Measurements from ENCODE around the gene INKA2. TPM values are rescaled to one million over a fixed set of nuclear protein-coding genes. Genes with fewer than 3 reads are reported as not detected.

The INKA2 gene
- total RNA-seq, 5 donors from 2014 or later (not counting 1 experiment from before 2014, with no cell fraction given), result 1.2 to 2.7 (median 1.2) TPM; not detected in 2

- Histone ChIP-seq H3K4me3 (ENCODE audit: control insufficient read depth in 1 of 2, extremely low read depth in 1 of 2, low read length in 1 of 2) (no peak overlapping the region), H3K4me1 (ENCODE audit: control insufficient read depth in 1 of 2, extremely low read depth in 1 of 2, insufficient read depth in 2 of 2, low read length in 2 of 2) (peaks cover 0 to 36% of the 10 kb centered on the region in 2 experiments), H3K27me3 (replicated peaks in 1 of 2; ENCODE audit: control insufficient read depth in 2 of 2, extremely low read depth in 1 of 2, insufficient read depth in 2 of 2, low read length in 1 of 2) (peaks cover 2 to 71% of the 10 kb centered on the region in 2 experiments), H3K27ac (ENCODE audit: low read length) (no peak overlapping the region), H3K9me3 (no peaks in the 10 kb centered on the region), H3K36me3 (ENCODE audit: control insufficient read depth in 2 of 2, extremely low read depth in 1 of 2, insufficient read depth in 1 of 2, low read length in 1 of 2) (no peaks in the 10 kb centered on the region)
- Mint-ChIP-seq H3K9me3 (no peaks in the 10 kb centered on the region), H3K36me3 (no peaks in the 10 kb centered on the region), H3K27me3 (peaks cover 15 to 23% of the 10 kb centered on the region in 2 donors), H3K27ac (no peak overlapping the region), H3K4me1 (peaks cover 18 to 32% (median 22%) of the 10 kb centered on the region in 3 donors), H3K4me3 (no peak overlapping the region)
- POLR2A ChIA-PET, result no interaction called here
- ATAC-seq (replicated peaks in 1 of 4), result no peak
- CTCF ChIA-PET, result interaction anchor here in 1 of 2 donors (1.2 to 1.3 kb wide), 2 partner anchors 11 to 22 kb away, joined by 3 to 6 read pairs; no protein-coding TSS in a partner anchor
- WGBS (ENCODE audit: insufficient coverage), result 86% methylated on average over 1 of the region's 4 CpGs
- peak in 1 of 35 experiments; percentile 23 for DNase-seq
Measured at GRCh38 chr1:111736548-111737215, 2.5 kb downstream of the INKA2 start.

- CTCF ChIA-PET, result interaction anchor here in 1 of 2 donors (1.2 kb wide), 1 partner anchor 21 kb away, joined by 6 read pairs; no protein-coding TSS in a partner anchor
Measured at GRCh38 chr1:111735858-111736544, 3.2 kb downstream of the INKA2 start.

GRCh38 chr1:111735321-111735720, 3.9 kb downstream of the INKA2 start:
- 70% methylated on average over 1 of the region's 4 CpGs for WGBS (ENCODE audit: insufficient coverage)
- H3K4me3 Mint-ChIP-seq, result no peak overlapping the region
- peaks cover 14 to 24% (median 18%) of the 10 kb centered on the region in 3 donors for H3K4me1 Mint-ChIP-seq
- no peak overlapping the region for H3K27ac Mint-ChIP-seq
- no peak for DNase-seq
- ATAC-seq (replicated peaks in 1 of 4), result no peak
- Histone ChIP-seq H3K4me3 (ENCODE audit: control insufficient read depth in 1 of 2, extremely low read depth in 1 of 2, low read length in 1 of 2) (no peak overlapping the region), H3K9me3 (no peaks in the 10 kb centered on the region), H3K4me1 (ENCODE audit: control insufficient read depth in 1 of 2, extremely low read depth in 1 of 2, insufficient read depth in 2 of 2, low read length in 2 of 2) (peaks cover 0 to 32% of the 10 kb centered on the region in 2 experiments), H3K27ac (ENCODE audit: low read length) (no peak overlapping the region), H3K27me3 (replicated peaks in 1 of 2; ENCODE audit: control insufficient read depth in 2 of 2, extremely low read depth in 1 of 2, insufficient read depth in 2 of 2, low read length in 1 of 2) (peaks cover 0 to 57% of the 10 kb centered on the region in 2 experiments), H3K36me3 (ENCODE audit: control insufficient read depth in 2 of 2, extremely low read depth in 1 of 2, insufficient read depth in 1 of 2, low read length in 1 of 2) (no peaks in the 10 kb centered on the region)
- no peaks in the 10 kb centered on the region for H3K9me3 Mint-ChIP-seq
- POLR2A ChIA-PET, result no interaction called here
- peaks cover 10 to 16% of the 10 kb centered on the region in 2 donors for H3K27me3 Mint-ChIP-seq
- CTCF ChIA-PET, result no interaction called here
- no peaks in the 10 kb centered on the region for H3K36me3 Mint-ChIP-seq

More at GRCh38 chr1:111735858-111736544, 3.2 kb downstream of the INKA2 start:
- POLR2A ChIA-PET, result no interaction called here
- Mint-ChIP-seq H3K27me3 (peaks cover 14 to 21% of the 10 kb centered on the region in 2 donors), H3K9me3 (no peaks in the 10 kb centered on the region), H3K4me3 (no peak overlapping the region), H3K36me3 (no peaks in the 10 kb centered on the region), H3K4me1 (peaks cover 18 to 31% (median 22%) of the 10 kb centered on the region in 3 donors), H3K27ac (no peak overlapping the region)
- 96% methylated on average over 4 of the region's 8 CpGs for WGBS (ENCODE audit: insufficient coverage)
- no peak overlapping the region for H3K4me3 ChIP-seq (ENCODE audit: control insufficient read depth in 1 of 2, extremely low read depth in 1 of 2, low read length in 1 of 2)
- ATAC-seq (replicated peaks in 1 of 4), result no peak
- peaks cover 0 to 36% of the 10 kb centered on the region in 2 experiments for H3K4me1 ChIP-seq (ENCODE audit: control insufficient read depth in 1 of 2, extremely low read depth in 1 of 2, insufficient read depth in 2 of 2, low read length in 2 of 2)
- DNase-seq, result peak in 1 of 35 experiments; percentile 3
- H3K27ac ChIP-seq (ENCODE audit: low read length), result no peak overlapping the region
- no peaks in the 10 kb centered on the region for H3K9me3 ChIP-seq
- peaks cover 1 to 64% of the 10 kb centered on the region in 2 experiments for H3K27me3 ChIP-seq (replicated peaks in 1 of 2; ENCODE audit: control insufficient read depth in 2 of 2, extremely low read depth in 1 of 2, insufficient read depth in 2 of 2, low read length in 1 of 2)
- H3K36me3 ChIP-seq (ENCODE audit: control insufficient read depth in 2 of 2, extremely low read depth in 1 of 2, insufficient read depth in 1 of 2, low read length in 1 of 2), result no peaks in the 10 kb centered on the region

GRCh38 chr1:111734856-111735255, 4.3 kb downstream of the INKA2 start:
- no peak overlapping the region for H3K4me3 Mint-ChIP-seq
- peaks cover 0 to 53% of the 10 kb centered on the region in 2 experiments for H3K27me3 ChIP-seq (replicated peaks in 1 of 2; ENCODE audit: control insufficient read depth in 2 of 2, extremely low read depth in 1 of 2, insufficient read depth in 2 of 2, low read length in 1 of 2)
- no peak overlapping the region for H3K27ac Mint-ChIP-seq
- POLR2A ChIA-PET, result no interaction called here
- H3K36me3 Mint-ChIP-seq, result no peaks in the 10 kb centered on the region
- H3K9me3 ChIP-seq, result no peaks in the 10 kb centered on the region
- DNase-seq (no peak), ATAC-seq (replicated peaks in 1 of 4) (no peak)
- H3K4me1 ChIP-seq (ENCODE audit: control insufficient read depth in 1 of 2, extremely low read depth in 1 of 2, insufficient read depth in 2 of 2, low read length in 2 of 2), result peaks cover 0 to 27% of the 10 kb centered on the region in 2 experiments
- 88% methylated on average over 1 of the region's 3 CpGs for WGBS (ENCODE audit: insufficient coverage)
- no peaks in the 10 kb centered on the region for H3K9me3 Mint-ChIP-seq
- peaks cover 9 to 14% of the 10 kb centered on the region in 2 donors for H3K27me3 Mint-ChIP-seq
- CTCF ChIA-PET, result no interaction called here
- H3K27ac ChIP-seq (ENCODE audit: low read length), result no peak overlapping the region
- H3K4me1 Mint-ChIP-seq, result peaks cover 12 to 20% (median 16%) of the 10 kb centered on the region in 3 donors
- H3K4me3 ChIP-seq (ENCODE audit: control insufficient read depth in 1 of 2, extremely low read depth in 1 of 2, low read length in 1 of 2), result no peak overlapping the region
- no peaks in the 10 kb centered on the region for H3K36me3 ChIP-seq (ENCODE audit: control insufficient read depth in 2 of 2, extremely low read depth in 1 of 2, insufficient read depth in 1 of 2, low read length in 1 of 2)

- WGBS (ENCODE audit: insufficient coverage), result 100% methylated on average over 3 of the region's 3 CpGs
- Mint-ChIP-seq H3K27me3 (peaks cover 7 to 12% of the 10 kb centered on the region in 2 donors), H3K36me3 (no peaks in the 10 kb centered on the region), H3K27ac (no peak overlapping the region), H3K4me3 (no peak overlapping the region), H3K9me3 (no peaks in the 10 kb centered on the region), H3K4me1 (peaks cover 11 to 16% (median 14%) of the 10 kb centered on the region in 3 donors)
- ChIA-PET CTCF (interaction anchor here in 1 of 2 donors (0.6 kb wide), 1 partner anchor 20 kb away, joined by 3 read pairs; no protein-coding TSS in a partner anchor), POLR2A (no interaction called here)
- Histone ChIP-seq H3K36me3 (ENCODE audit: control insufficient read depth in 2 of 2, extremely low read depth in 1 of 2, insufficient read depth in 1 of 2, low read length in 1 of 2) (no peaks in the 10 kb centered on the region), H3K27me3 (replicated peaks in 1 of 2; ENCODE audit: control insufficient read depth in 2 of 2, extremely low read depth in 1 of 2, insufficient read depth in 2 of 2, low read length in 1 of 2) (peaks cover 0 to 49% of the 10 kb centered on the region in 2 experiments), H3K9me3 (no peaks in the 10 kb centered on the region), H3K4me1 (ENCODE audit: control insufficient read depth in 1 of 2, extremely low read depth in 1 of 2, insufficient read depth in 2 of 2, low read length in 2 of 2) (peaks cover 0 to 23% of the 10 kb centered on the region in 2 experiments), H3K27ac (ENCODE audit: low read length) (no peak overlapping the region), H3K4me3 (ENCODE audit: control insufficient read depth in 1 of 2, extremely low read depth in 1 of 2, low read length in 1 of 2) (no peak overlapping the region)
- no peak for DNase-seq
- no peak for ATAC-seq (replicated peaks in 1 of 4)
Measured at GRCh38 chr1:111734426-111734825, 4.8 kb downstream of the INKA2 start.

- Mint-ChIP-seq H3K36me3 (no peaks in the 10 kb centered on the region), H3K27me3 (peaks cover 7 to 12% of the 10 kb centered on the region in 2 donors), H3K4me3 (no peak overlapping the region), H3K4me1 (peaks cover 11 to 15% (median 14%) of the 10 kb centered on the region in 3 donors), H3K9me3 (no peaks in the 10 kb centered on the region), H3K27ac (no peak overlapping the region)
- no peak overlapping the region for H3K4me3 ChIP-seq (ENCODE audit: control insufficient read depth in 1 of 2, extremely low read depth in 1 of 2, low read length in 1 of 2)
- CTCF ChIA-PET, result interaction anchor here in 1 of 2 donors (0.6 kb wide), 1 partner anchor 19 kb away, joined by 3 read pairs; no protein-coding TSS in a partner anchor
- H3K9me3 ChIP-seq, result no peaks in the 10 kb centered on the region
- WGBS (ENCODE audit: insufficient coverage), result 100% methylated on average over 2 of the region's 5 CpGs
- no peak for ATAC-seq (replicated peaks in 1 of 4)
- peak in 1 of 35 experiments; percentile 23 for DNase-seq
- H3K27ac ChIP-seq (ENCODE audit: low read length), result no peak overlapping the region
- H3K4me1 ChIP-seq (ENCODE audit: control insufficient read depth in 1 of 2, extremely low read depth in 1 of 2, insufficient read depth in 2 of 2, low read length in 2 of 2), result peaks cover 0 to 19% of the 10 kb centered on the region in 2 experiments
- no peaks in the 10 kb centered on the region for H3K36me3 ChIP-seq (ENCODE audit: control insufficient read depth in 2 of 2, extremely low read depth in 1 of 2, insufficient read depth in 1 of 2, low read length in 1 of 2)
- POLR2A ChIA-PET, result no interaction called here
- peaks cover 0 to 45% of the 10 kb centered on the region in 2 experiments for H3K27me3 ChIP-seq (replicated peaks in 1 of 2; ENCODE audit: control insufficient read depth in 2 of 2, extremely low read depth in 1 of 2, insufficient read depth in 2 of 2, low read length in 1 of 2)
Measured at GRCh38 chr1:111733992-111734341, 5.2 kb downstream of the INKA2 start.
